ENCODE data around the gene SND1.

The SND1 gene

DNA sequence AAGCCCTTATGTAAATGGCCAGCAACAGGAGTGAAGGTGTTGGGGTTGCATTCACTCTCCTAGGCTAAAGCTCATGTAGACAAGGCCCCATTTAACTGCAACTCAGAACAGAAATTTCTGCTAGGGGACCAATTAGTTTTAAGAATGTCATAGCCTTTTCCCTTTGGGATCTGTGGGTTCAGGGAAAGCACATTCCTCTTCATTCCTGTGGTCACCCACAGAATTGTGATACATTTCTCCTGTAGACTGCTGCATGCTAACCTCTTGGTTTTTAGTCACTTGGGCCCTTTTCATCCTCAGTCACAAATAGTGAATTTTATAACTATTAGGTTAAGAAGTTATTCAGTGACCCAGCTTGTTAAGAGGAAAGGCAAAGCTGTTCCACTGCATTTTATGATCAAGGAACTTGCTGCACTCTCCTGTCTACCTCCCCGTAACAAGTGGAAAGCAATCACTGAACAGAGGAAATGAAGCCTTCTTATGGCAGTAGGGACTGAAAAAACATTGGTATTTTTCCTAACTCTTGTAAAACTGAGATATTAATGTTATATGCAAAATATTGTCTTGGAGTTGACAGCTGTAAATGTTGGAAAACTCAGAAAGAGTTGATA, 124.9 kb downstream of the SND1 start:
- DNase-seq: no peak

- DNase-seq: no peak
Measured at GRCh38 chr7:127780489-127780888, 128.5 kb downstream of the SND1 start.

DNA sequence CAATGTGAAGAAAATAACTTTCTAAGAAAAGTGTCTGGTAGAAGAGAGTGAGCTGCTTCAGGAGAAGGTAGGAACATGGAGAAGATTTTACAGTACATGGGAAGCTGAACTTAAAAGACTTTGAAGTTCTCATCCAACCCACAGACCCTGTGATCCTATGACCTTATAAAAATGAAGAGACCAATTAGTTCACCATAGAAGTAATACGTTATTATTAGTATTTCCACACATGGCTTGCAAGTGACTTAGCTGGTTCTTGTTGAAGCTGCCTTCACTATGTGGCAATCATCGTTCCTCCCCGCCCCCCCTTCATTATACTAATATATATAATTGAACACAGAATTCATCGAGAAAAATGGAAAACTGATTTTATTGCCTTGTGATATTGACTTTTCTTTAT, 129.1 kb downstream of the SND1 start:
- no peak for DNase-seq

DNA sequence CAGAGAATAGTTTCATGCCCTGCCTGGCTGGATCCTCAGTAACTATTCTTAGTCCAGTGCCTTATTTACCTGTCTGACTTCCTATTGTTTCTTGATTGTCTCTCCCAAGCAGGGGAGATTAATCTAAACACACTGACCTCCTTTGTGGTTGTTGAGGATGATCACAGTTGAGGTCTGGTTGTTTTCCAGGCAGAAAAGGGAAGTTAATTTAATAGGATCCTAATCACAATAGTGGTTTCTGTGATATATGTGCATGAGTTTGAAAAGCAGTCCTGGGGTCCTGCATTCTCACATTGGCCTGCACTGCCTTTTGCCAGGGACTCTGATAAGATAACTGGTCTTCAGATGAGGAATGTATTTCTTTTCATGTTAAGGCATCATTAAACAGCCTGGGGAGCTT, 130.1 kb downstream of the SND1 start:
- no peak for DNase-seq

GRCh38 chr7:127782654-127783559, 130.9 kb downstream of the SND1 start:
- no peak for DNase-seq

- no peak for DNase-seq
Measured at GRCh38 chr7:127786184-127786583, 134.2 kb downstream of the SND1 start.

DNA sequence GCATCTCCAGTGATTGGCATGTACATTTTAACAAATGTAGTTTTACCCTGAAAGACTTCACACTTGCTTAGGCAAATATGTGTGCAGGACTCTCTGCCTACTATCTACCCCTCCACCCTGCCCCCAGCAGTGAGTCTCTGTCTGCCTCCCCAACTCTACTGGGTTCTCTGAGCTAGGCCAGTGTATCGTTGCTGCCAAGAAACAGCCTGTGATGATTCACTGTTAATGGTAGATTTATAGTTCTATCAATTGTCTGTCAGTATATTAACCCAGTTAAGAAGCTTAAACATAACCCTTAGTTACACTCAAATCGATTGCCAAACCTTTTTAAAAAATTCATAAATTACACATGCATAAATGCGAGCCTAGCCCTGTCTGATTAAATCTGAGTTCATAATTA, 137.0 kb downstream of the SND1 start:
- no peak for DNase-seq

DNA sequence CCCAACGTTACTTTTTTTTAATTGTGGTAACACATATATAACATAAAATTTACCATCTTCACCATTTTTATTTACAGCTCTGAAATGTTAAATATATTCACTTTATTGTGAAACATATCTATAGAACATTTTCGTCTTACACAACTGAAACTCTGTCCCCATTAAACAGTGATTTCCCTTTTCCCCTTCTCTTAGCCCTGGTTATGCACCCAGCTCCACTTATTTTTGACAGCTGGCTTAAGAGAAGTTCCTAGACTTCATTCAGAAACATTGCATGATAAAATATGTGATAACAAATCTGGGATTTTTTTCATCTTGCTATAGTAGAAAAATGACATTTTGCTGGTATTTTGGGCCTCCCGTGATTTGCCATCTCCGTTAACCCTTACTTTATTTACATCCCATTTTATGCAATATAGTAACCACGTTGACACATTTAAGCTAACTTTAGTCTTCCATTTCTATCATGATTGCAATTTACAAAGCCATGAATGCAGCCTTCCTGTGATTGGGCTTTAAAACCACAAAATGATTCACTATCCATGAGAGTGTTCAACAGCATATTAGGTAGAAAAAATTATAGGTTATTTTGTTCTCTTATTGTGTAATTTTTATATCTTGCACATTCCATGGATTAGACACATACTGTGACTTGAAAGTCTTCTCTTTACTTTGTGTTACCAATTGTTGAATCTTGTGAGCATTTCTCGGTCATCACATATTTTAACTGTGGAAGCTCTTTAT, 139.6 kb downstream of the SND1 start:
- no peak for DNase-seq

DNA sequence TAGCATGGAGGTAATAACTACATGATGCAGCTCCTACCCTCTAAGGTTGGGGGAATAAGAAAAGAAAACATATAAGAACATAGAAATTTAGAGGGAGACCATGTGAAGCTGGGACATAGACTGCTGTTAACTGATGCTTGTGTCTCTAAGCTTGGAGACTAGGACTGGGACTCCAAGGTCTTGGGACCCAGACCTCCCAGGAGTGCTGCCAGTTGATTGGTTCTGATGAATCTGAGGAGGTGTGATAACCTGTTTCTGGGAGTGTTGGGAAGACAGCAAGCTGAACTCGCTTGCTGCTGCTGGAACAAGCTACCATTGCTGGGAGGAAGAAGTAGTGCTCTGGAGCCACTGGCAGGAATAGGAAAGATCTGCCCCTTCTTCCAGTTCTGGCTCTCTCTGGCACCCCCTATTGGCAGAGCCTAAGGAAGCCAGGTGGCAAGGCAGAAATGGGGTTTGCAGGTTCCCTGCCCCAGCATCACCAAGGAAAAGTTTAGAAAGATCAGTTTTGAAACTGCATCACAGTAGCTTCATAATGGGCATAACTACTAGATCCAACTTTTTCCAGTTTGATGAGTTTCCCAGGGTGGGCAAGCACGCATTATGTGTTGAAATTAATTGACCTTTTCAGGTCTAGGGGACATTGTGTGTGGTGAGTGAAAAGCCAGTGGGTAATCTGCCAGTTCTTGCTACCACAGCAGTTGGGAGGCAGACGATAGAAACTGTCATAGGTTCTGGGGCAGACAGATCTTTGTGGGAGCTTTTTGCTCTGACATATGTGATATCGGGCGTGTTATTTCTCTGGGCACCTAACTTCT, 140.7 kb downstream of the SND1 start:
- DNase-seq: peak; percentile 16

GRCh38 chr7:127793582-127793981, 141.6 kb downstream of the SND1 start:
- no peak for DNase-seq

DNA sequence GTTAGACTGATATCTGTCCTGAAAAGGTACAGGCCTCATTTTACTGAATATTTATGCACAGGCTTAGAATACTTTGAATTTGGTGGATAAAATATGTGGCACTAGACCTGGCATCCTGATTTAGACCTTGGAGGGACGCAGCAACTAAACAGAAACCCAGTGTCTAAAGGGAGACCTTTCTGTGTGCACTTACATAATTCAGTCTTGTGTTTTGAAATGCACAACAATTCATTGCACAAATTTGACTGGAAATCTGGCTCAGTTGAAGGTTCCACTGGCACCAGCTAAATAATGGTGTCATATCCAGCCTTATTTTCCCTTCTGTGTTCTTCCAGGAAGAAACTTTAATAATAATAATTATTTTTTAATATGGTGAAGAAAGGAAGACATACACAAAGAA, 142.1 kb downstream of the SND1 start:
- DNase-seq: no peak

DNA sequence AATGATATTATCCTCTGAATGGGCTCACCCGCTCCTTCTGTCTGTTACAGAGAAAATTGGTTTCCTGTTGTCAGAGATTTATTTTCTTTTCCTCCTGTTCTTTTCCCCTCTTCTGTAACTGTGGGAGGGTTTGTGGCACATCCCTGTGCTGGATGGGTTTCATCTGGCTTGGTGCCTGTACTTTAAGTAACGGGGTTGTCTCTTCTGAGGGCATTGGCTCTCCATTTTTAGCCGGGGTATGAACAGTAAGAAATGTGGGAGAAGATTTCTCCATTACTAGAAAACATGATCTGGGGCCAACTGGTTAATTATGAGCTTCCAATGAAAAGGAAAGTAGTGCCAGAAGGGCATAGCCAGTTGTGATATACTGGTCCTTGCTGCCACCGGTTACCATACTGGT, 142.6 kb downstream of the SND1 start:
- no peak for DNase-seq

DNA sequence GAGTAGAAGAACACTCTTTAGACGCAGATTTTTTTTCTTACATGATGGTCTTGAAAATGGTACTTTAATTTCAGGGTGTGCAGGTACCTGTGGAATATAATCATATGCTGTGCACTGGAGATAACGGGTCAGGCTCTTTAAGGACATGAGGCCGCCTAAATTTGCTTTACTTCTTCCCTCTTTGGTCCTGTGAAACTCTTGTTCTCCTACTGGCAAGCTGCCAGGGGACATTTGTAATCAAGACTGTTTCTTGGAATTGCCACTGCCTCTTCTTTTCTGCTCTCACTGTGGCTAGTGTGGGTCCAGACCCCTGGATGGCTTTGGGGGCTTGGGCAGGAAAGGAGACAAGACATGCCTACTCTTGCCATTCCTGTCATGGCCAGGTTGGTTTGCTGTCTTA, 146.0 kb downstream of the SND1 start:
- DNase-seq: no peak

- no peak for DNase-seq
Measured at GRCh38 chr7:127798769-127799372, 146.9 kb downstream of the SND1 start.

- DNase-seq: no peak
Measured at GRCh38 chr7:127799535-127800305, 147.7 kb downstream of the SND1 start.

DNA sequence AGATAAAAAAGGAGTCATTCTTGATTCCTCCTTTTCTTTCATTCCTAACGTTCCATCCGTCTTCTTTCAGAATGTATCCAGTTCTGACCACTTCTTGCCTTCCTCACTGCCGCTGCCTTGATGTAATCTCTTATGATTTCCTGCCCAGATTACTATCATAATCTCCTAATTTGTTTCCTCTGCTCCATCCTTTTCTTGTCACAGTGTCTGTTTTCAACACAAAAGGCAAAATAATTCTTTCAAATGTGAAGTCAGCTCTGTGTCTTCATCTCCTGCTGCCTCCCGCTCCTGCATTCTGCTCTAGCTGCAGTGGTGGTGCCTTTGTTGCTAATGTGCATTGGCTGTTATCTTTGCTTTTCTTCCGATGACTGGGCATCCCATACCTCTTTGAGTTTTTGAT, 150.9 kb downstream of the SND1 start:
- DNase-seq: no peak

GRCh38 chr7:127803626-127804025, 151.6 kb downstream of the SND1 start:
- no peak for DNase-seq

DNA sequence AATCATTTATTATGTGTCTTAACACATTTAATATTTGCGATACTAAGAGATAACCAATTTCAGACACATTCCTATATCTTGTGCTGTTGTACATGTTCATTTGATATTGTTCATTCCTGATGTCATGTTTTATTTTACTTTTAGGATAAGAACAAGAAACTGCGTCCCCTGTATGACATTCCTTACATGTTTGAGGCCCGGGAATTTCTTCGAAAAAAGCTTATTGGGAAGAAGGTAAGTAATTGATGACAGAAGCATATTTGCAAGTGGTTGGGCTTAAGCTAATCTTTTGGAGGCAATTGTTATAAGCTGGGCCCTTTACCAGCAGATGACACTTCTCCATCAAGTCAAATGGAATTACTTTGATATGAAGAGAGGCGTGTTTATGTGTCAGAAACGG, 155.3 kb downstream of the SND1 start:
- DNase-seq: no peak

GRCh38 chr7:127807829-127808228, 155.8 kb downstream of the SND1 start:
- no peak for DNase-seq

DNA sequence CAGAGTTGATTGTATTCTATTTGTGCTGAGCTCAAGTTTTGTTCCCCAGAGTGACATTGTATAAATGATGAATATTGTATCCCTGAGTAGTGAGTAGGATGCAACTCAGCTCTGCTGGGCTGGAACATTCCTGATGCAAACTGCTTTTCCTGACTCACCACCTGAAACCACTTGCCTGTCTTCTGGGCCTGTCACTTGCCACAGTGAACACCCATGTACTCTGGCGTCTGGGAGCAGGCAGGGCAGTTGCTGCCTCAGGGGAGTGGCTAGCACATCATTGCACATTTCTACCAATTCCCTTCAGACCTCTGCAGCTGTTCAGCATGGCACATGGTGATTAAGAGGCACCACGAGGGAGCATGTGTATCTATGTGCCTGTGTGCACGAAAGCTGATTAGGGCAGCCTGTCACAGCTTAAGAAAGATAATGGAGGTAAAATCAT, 157.3 kb downstream of the SND1 start:
- no peak for DNase-seq

- DNase-seq: no peak
Measured at GRCh38 chr7:127810113-127810512, 158.1 kb downstream of the SND1 start.
